Type B pancreatic cell (in vitro differentiated cells): ENCODE data around the gene ITSN1. TPM values are rescaled to one million over a fixed set of nuclear protein-coding genes. Genes with fewer than 3 reads are reported as not detected.

ENCODE experiments used
- DNase-seq: peaks from one replicate; pipeline ENCODE4 v3.0.0; 2021; ENCODE audit warnings: mixed read lengths; ENCODE audit not compliant: unreplicated experiment; ENCODE audit errors: extremely low spot score
- H3K27ac Mint-ChIP-seq: 2 replicates; pipeline ENCODE4 v1.8.0; 2021; ENCODE audit warnings: mild to moderate bottlenecking, mixed read lengths
- H3K27me3 Mint-ChIP-seq: 2 replicates; pipeline ENCODE4 v1.8.0; 2021; ENCODE audit warnings: mixed read lengths
- H3K36me3 Mint-ChIP-seq: 2 replicates; pipeline ENCODE4 v1.8.0; 2021; ENCODE audit warnings: mixed read lengths
- H3K4me1 Mint-ChIP-seq: one replicate; pipeline ENCODE4 v1.8.0; 2021; ENCODE audit warnings: mixed read lengths; ENCODE audit not compliant: unreplicated experiment
- H3K4me3 Mint-ChIP-seq: 2 replicates; pipeline ENCODE4 v1.8.0; 2021; ENCODE audit warnings: mild to moderate bottlenecking, mixed read lengths
- H3K9me3 Mint-ChIP-seq: 2 replicates; pipeline ENCODE4 v1.8.0; 2021; ENCODE audit warnings: mixed read lengths
- total RNA-seq: library from RNA; stranded (reverse); gene quantifications from 2 replicates; pipeline ENCODE4 v1.2.1, GENCODE V29; 2021; ENCODE audit warnings: low replicate concordance
- TF ChIP-seq, protein P1 (sequence below): fragments of 200-600 bp; sonication (generic); conservative IDR thresholded peaks from 2 replicates; pipeline ENCODE4 v1.5.0; 2021; ENCODE audit warnings: antibody characterized with exemption, mild to moderate bottlenecking

Gene ITSN1
- total RNA-seq, 1 donor from 2014 or later: 89.1 TPM

DNA sequence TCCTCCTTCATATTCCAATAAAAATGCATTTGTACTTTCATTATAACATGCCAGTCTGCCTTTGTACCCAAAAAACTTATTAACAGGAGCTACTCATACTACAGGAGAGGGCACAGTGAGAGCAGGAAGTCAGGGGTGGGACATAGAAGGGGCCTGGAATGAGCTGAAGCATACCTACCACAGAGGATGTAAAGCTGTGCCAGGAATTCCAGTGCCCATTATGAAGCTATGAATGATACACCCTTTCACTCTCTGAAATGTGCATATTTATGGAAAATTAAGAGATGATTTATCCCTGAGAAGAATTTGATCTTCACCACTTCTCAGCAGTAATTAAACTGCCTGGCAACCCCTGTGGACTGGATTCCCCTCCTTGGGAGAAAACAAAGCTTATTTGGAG is 207.5 kb downstream of the ITSN1 start:
- Mint-ChIP-seq H3K27ac (no peak overlapping the region), H3K9me3 (no peaks in the 10 kb centered on the region), H3K36me3 (no peaks in the 10 kb centered on the region), H3K4me3 (no peak overlapping the region), H3K4me1 (peaks cover 13% of the 10 kb centered on the region), H3K27me3 (no peaks in the 10 kb centered on the region)
- TF ChIP-seq, protein P1, sequence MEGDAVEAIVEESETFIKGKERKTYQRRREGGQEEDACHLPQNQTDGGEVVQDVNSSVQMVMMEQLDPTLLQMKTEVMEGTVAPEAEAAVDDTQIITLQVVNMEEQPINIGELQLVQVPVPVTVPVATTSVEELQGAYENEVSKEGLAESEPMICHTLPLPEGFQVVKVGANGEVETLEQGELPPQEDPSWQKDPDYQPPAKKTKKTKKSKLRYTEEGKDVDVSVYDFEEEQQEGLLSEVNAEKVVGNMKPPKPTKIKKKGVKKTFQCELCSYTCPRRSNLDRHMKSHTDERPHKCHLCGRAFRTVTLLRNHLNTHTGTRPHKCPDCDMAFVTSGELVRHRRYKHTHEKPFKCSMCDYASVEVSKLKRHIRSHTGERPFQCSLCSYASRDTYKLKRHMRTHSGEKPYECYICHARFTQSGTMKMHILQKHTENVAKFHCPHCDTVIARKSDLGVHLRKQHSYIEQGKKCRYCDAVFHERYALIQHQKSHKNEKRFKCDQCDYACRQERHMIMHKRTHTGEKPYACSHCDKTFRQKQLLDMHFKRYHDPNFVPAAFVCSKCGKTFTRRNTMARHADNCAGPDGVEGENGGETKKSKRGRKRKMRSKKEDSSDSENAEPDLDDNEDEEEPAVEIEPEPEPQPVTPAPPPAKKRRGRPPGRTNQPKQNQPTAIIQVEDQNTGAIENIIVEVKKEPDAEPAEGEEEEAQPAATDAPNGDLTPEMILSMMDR: no peak
- DNase-seq: no peak

DNA sequence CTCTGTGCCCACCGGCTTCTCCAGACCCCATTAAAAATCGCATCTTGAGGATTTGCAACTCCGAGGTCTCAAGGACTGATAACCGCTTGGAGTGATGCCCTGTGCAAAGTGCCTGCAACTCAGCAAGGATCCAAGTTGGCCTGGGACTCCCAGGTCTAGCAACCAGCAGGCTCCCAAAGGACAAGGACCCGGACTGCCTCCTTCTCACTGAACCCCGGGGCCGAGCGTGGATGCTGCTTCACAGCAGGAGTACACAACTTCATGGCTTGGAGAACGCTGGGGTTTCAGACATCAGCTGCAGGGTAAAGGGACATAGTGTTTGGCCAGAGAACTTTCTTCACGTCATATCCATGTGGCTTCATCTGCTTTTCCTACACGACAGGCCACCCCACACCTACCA is 208.1 kb downstream of the ITSN1 start:
- TF ChIP-seq, protein P1: no peak
- H3K27ac Mint-ChIP-seq: no peak overlapping the region

DNA sequence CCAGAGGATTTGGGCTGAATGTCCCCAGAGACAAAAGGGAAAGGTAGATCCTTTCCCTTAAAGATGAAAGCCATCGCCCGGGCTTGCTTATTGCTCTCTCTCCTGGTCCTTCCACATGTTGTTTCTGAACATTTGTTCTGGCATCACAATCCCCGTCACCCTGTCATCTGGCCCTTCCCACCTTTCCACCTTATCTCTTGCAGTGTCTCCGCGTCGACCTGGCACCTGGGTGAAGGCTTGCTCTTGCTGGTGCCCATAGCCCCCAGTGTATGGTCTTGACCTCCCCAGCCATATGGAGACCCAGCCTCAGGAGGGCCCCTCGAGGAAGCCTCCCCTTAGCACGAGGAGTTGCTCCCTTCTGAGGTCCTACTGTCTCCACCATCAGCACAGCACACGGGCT is 208.7 kb downstream of the ITSN1 start:
- DNase-seq: no peak
- no peaks in the 10 kb centered on the region for H3K27me3 Mint-ChIP-seq
- H3K4me1 Mint-ChIP-seq: peaks cover 13% of the 10 kb centered on the region
- TF ChIP-seq, protein P1: no peak
- no peak overlapping the region for H3K27ac Mint-ChIP-seq
- no peaks in the 10 kb centered on the region for H3K9me3 Mint-ChIP-seq
- no peaks in the 10 kb centered on the region for H3K36me3 Mint-ChIP-seq
- no peak overlapping the region for H3K4me3 Mint-ChIP-seq

More for the DNA sequence above, 208.1 kb downstream of the ITSN1 start:
- H3K4me1 Mint-ChIP-seq: peaks cover 13% of the 10 kb centered on the region
- no peaks in the 10 kb centered on the region for H3K9me3 Mint-ChIP-seq
- no peak for DNase-seq
- no peaks in the 10 kb centered on the region for H3K36me3 Mint-ChIP-seq
- no peak overlapping the region for H3K4me3 Mint-ChIP-seq
- no peaks in the 10 kb centered on the region for H3K27me3 Mint-ChIP-seq

DNA sequence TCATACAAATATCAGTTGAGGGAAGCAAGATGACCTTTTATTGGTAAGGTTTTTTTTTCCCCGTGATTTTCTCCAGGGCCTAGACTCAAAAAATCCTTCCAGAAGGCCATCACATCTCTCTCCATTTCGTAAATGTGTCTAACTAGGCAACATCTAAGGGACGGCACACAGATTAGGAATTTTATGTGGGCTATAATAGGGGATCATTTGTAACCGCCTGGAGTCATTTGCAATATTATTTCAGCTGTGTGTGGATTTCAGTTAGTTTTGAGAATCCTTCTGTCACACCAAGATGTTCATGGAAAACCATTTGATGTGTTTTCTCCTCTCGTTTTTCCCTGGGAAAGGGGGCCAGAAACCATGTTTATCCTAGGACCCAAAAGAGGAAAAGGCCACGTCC is 210.2 kb downstream of the ITSN1 start:
- H3K4me3 Mint-ChIP-seq: no peak overlapping the region
- H3K36me3 Mint-ChIP-seq: no peaks in the 10 kb centered on the region
- H3K4me1 Mint-ChIP-seq: peaks cover 13% of the 10 kb centered on the region
- no peak overlapping the region for H3K27ac Mint-ChIP-seq
- TF ChIP-seq, protein P1: no peak
- no peaks in the 10 kb centered on the region for H3K27me3 Mint-ChIP-seq
- DNase-seq: no peak
- H3K9me3 Mint-ChIP-seq: no peaks in the 10 kb centered on the region

DNA sequence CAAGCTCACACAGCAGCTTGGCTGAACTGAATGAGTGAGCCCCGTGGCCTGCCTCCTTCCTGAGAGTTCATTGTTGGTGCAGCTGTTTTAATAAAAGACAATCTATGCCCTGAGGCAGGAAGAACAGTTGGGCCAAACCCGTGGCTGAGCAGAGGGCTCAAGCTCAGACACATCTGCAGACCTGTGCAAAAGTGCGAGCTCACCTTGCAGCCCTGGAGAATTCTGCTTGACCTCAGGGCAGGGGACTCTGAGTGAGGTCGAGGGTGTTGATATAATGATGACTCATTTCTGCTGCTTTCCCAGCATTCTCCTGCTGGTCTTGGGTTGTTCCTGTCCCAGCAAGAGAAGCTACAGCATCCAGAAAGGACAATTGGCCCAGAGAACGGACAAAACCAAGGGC is 212.3 kb downstream of the ITSN1 start:
- no peaks in the 10 kb centered on the region for H3K9me3 Mint-ChIP-seq
- H3K4me3 Mint-ChIP-seq: no peak overlapping the region
- peaks cover 11% of the 10 kb centered on the region for H3K4me1 Mint-ChIP-seq
- no peaks in the 10 kb centered on the region for H3K27me3 Mint-ChIP-seq
- no peaks in the 10 kb centered on the region for H3K36me3 Mint-ChIP-seq
- TF ChIP-seq, protein P1: no peak
- peak overlapping the region; percentile 31 for H3K27ac Mint-ChIP-seq
- DNase-seq: no peak

DNA sequence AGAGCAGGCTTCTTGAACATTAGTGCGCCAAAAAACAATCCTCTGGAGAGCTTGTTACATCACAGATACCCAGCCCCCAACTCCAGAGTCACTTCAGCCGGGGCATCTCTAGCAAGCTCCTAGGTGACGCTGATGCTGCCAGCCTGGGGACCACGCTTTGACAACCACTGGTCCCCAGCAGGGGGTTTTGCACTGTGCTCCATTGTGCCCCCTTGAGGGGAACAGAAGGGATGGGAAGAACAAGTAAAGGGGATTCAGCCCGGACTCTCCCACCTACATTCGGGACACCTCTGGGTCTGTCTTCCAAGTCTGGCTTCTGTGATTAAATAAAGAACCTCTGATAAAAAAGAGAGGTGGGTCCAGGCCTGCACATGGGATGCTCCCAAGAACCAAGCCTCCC is 212.9 kb downstream of the ITSN1 start:
- H3K9me3 Mint-ChIP-seq: no peaks in the 10 kb centered on the region
- TF ChIP-seq, protein P1: peak; percentile 30
- peaks cover 11% of the 10 kb centered on the region for H3K4me1 Mint-ChIP-seq
- no peaks in the 10 kb centered on the region for H3K36me3 Mint-ChIP-seq
- no peak for DNase-seq
- H3K27me3 Mint-ChIP-seq: no peaks in the 10 kb centered on the region
- H3K4me3 Mint-ChIP-seq: no peak overlapping the region
- no peak overlapping the region for H3K27ac Mint-ChIP-seq
